Activated T-cell treated with anti-CD3 and anti-CD28 coated beads for 4 hours (primary cell): ENCODE results near the gene ATXN3L.
"Not testable (repeated sequence)": the region's sequence is repeated elsewhere in the genome, so short reads cannot be mapped to it uniquely, and the experiment has no call there.

Experiments used
- DNase-seq: peaks from one replicate; pipeline ENCODE4 v3.0.0-alpha.2; 2020

ATXN3L gene

DNA sequence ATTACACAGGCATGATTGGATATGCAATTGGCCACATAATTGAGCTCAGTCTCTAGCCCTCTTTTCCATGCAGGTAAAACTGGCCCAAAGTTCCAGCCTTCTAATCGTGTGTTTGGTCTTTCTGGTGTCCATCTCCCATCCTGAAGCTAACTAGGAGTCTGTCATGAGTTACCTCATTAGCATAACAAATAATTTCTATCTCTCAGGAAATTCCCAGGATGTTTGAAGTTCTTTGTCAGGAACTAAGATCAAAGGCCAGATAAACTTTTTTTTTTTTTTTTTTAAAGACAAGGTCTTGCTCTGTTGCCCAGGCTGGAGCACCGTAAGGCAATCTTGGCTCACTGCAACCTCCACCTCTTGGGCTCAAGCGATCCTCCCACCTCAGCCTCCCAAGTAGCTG is 15.8 kb downstream of the ATXN3L start:
- no peak for DNase-seq

DNA sequence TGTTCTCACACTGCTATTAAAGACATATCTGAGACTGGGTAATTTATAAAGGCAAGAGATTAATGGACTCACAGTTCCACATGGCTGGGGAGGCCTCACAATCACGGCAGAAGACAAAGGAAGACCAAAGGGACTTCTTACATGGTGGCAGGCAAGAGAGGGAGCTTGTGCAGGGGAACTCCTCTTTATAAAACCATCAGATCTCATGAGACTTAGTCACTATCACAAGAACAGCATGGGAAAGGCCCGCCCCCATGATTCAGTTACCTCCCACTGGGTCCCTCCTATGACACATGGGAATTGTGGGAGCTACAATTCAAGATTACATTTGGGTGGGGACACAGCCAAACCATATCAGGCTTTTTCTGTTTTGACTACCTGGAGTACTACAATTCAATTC is 16.6 kb downstream of the ATXN3L start:
- not testable (repeated sequence) for DNase-seq

DNA sequence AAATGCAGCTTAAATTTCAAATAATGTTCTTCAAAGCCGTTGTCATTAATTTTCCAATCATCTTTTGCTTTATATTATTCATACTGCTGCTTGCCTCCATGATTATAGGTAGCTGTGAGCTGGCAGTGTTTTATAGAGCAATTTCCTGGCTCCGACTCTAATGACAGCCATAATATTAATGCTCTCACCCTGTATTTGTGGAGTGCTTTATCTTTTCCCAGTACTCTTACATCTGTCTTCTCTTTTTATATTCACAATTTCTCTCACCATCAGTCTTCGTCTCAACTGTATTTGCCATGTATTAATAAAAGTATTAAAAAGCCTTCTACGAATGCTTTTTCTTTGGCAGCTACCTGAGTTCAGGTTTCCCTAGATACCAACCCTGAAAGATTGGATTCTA is 21.0 kb downstream of the ATXN3L start:
- DNase-seq: no peak

DNA sequence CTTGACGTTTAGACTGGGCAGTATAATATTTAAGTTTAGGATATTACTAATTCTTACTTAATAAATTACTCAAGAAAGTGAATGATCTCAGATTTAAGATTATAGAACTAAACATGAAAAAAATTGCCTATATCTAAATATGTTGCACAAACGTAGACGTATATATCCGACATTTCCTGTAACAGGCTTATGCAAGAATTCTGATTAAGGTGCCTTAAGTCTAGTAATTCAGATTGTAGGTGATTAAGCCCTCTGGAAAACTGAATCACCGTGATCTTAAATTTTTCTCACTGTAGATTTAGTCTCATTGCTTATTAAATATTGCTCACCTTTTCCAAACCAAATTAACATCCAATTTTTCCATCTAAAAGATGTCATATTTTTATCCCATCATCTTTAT is 24.0 kb downstream of the ATXN3L start:
- DNase-seq: no peak

DNA sequence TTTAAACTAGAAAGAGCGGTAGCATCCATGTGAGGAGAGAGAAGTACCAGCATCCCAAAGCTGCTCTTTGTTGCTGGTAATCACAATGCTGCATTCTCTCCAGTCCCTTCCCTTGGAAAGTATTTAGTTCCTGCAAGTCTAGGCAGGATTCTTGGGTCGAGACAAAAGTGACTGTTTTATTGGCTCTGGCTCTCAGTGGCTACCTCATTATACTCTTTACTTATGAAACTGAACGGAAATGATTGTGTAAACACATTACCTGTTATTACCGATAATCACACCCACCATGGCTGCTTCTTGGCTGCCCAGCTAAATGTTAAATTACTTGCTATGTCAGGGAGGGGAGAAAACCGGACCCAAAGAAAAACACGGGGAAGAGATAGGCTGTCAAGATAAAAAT is 26.2 kb downstream of the ATXN3L start:
- no peak for DNase-seq

DNA sequence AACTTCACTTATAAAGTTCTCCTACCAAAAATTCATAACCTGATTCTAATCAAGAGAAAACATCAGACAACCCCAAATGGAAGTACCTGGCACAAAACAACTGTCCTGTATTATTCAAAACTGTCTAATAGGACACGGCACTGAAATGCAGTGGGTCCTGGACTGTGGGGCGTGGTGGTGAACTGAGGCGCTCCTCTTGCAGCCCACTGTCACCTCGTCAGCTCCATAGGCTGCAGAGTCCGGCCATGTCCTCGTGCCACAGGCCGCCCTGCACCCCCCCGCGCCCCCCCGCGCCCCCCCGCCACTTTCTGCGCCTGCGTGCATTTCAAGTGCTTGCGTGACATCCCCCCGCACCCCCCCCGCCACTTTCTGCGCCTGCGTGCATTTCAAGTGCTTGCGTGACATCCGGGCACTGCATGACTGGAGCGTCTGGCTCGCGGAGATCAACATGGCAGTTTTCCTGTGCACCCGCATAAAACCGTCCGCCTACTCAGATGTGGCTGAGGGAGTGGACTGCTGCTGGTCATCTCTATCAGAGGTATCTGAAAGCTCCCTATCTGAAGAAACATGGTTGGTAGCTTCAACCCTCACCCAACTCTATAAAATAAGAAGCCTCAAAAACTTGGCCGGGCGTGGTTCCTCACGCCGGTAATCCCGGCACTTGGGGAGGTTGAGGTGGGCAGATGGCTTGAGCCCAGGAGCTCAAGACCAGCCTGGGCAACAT is 28.8 kb downstream of the ATXN3L start:
- DNase-seq: no peak

DNA sequence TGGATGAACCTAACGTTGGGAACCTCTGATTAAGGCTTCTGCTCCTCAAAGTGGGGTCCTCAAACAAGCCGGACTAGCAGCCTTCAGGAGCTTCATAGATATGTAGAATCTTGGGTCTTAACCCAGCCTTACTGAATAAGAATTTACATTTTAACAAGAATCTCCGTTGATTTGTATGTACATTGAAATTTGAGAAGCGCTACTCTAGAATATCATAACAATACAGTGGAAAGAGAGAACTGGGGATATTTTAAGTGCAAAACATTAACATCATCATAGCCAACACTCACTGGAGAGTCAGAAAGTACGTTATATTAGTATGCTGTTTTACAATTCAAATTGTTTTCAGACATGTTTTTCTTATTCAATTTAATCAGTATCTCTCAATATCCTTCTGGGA is 31.2 kb downstream of the ATXN3L start:
- no peak for DNase-seq

DNA sequence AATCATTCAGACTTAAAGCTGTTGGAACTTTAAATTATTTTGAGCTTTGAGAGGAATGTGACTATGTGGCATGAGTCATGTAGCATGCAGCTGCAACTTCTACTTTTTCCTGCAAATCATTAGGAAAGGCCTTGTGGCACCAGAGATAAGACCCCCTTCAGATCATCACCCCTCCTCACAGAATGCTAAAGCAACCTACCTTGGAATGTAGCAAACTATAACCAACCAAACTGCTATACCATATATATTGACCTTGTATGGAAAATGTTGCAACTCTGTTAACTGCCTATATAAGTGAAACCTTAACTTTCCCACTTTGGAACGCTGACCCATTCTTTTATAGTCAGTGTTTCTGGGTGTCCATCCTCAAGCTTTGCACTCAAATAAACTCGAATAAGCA is 32.0 kb downstream of the ATXN3L start:
- DNase-seq: no peak

DNA sequence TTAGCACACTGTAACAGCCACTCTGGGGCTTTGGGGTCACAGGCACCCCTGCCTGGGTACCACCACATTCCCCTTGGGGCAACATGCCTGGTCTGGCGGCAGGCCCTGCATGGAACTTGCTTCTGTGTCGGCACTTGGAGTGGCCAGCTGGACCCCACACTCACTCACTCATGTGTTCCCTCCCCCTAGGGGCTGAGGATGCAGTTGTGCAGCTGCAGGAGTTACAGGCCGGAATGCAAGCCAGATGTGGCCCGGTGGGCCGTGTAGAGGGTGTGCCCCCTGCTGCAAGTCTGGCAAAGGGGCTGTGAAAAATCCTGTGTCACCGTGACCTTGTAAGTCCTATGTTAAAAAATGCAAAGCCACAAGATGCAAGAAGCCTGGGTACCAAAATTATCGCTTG is 34.2 kb downstream of the ATXN3L start:
- no peak for DNase-seq

DNA sequence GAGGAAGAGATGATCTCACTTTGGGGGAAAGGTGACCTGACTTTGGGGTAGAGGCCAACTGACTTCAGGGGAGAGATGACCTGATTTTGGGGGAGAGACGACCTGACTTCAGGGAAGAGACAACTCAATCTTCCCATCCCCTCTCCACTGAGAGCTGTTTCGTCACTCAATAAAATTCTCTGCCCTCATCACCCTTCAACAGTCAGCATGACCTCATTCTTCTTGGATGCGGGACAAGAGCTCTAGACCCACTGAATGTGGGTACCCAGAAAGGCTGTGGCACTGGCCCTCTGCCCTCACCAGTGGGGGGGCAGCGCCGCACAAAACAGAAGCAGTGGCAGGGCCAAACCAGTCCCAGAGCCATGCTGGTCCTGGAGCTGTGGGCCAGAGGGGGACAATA is 34.6 kb downstream of the ATXN3L start:
- no peak for DNase-seq

DNA sequence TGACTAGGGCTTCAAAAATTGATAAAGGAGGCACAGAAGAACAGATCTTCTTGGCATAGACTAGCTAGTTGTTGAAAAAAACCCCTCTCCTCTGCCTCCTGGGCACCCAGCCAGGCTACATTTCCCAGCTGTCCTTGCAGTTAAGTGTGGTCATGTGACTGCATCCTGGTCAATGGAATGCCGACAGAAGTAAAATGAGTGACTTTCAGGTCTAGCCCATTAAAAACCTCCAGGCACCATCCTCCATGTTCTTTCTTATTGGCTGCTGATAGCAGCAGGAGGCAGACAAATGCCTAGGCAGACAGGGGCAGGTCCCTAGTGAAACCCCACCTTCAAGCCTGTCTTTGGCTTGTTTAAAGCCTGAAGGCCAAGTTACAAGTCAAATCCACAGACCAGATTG is 35.3 kb downstream of the ATXN3L start:
- DNase-seq: no peak

DNA sequence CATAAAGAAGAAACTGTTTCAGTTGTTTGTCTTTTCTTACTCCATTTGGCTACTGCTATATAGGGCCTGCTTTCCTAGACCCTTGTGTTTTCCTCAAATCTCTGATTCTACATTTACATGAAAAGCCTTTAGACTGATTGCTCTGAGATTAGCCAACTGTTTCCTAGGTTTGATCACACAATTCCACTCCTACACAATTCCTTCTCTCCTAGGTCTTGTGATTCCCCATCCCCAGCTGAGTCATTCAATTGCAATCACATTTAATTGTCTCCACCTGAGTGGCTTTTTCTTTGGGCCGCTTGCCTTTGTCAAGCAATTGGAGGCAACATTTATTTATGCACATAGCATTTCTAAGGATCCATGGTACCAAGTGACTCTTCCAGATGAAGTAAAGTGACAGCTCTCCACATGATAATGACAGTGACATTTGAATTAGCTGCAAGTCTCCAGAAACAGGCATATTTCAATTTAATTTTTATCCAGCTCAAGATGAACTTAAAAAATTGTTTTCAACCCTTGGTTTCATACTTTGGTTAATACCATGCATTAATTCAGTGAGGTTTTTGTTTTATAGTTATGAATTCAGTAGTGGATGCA is 35.8 kb downstream of the ATXN3L start:
- DNase-seq: no peak

DNA sequence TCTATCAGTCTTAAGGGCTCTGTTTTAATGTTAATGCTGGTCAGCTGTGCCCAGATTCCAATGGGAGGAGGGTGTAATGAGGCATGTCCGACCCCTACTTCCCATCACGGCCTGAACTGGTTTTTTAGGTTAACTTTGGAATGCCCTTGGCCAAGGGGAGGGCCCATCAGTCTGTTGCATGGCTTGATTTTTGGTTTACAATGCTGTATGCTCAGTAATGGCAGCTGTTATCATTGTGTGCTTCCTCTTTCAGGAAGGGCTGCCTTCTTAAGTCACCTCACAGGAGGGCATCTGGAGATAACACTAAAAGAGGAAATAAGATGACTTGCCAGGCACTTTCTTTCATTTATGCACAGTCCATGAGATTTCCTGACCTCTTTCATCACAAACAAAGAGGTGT is 36.3 kb downstream of the ATXN3L start:
- no peak for DNase-seq

DNA sequence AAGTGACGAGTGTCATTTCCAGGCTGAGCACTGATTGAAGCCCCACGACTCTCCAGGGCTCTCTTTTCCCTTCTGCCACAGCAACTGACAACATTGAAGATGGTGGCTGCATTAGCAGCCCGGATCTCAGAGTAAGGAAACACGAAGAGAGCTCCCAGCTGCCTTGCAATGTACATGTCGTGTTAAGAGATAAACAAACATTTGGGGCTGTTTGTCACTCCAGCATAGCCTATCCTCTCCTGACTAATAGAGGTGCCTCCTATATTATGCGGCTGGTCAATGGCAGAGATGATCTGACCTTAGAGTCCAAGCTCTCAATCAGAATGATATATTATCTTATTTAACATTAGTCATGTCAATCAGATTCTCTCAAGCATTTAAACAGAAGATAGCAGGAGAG is 38.6 kb downstream of the ATXN3L start:
- DNase-seq: no peak

DNA sequence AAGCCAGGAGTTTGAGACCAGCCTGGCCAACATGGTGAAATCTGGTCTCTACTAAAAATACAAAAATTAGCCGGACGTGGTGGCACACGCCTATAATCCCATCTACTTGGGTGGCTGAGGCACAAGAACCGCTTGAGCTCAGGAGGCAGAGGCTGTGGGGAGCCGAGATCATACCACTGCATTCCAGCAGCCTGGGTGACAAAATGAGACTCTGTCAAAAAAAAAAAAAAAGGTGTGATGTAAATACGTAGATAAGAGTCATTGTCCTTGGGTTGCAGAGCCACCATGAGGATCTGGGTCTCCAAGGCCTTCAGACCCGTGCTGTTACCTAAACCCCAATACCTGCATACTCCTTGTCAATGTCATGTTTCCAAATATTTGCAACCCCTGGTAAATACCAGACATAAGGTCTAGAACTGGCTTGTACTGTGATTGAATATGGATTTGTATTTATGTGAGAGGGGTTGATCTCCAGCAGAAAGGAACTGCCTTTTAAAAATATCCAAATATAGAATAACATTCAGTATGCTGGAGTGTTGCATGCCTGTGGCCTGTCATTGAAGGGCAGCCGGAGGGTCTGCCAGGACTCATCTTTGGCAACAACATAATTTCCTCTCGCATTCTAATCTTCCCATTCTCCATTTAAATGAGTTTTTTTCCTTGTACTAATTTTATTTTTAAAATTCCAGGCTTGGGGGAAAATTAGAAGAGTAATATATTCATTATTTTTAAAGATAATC is 40.4 kb downstream of the ATXN3L start:
- DNase-seq: no peak

DNA sequence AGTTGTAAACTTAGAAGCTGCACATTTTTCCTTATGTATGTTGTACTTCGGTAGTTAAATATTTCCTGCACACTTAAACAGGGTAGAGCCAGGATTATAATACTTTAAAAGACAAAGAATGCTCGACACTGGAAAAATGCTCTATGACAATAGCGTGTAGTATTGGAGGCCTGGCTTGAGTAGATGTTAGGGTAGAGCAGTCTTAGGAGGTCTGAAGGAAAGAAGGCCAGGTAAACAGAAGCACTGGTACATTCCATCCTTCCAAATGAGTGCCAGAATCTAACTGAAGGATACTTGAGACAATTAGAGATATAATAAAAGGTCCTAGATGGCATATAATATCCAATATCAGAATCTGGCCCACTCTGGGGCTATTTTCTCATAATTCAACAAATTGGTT is 42.3 kb downstream of the ATXN3L start:
- no peak for DNase-seq

DNA sequence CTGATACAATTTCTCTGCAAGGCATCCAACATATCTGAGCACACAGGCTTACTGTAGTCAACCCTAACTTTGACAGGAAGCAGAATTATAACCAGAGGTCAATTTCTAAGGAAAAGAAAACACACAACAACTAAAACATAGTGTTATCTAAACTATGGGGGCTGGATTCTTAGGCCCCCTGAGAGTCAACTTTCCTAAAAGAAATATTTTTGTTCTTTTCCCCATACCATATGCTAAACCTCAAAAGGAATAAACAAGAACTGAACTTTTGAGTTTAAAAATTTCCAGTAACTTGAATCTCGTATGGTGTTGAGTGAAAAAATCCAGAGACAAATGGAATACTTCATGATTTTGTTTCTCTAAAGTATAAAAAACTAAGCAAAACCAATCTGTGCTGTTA is 42.9 kb downstream of the ATXN3L start:
- no peak for DNase-seq

DNA sequence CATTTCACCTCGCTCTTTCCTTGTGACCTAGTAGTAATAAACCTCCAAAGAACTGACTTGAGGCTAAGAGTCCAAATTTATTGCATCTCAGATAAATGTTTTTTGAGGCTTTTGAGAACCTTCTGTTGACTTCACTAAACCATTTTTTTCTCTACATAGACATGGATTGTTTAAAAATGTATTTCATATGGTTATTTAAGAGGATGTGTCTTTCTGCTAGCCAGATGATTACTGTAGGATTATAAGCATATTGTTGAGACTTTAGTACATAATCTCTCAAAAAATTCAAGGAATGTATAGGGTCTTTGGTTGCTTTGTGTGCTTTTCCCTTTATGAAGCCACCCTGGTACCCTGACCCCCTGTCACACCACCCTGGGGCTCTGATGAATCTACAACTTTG is 44.8 kb downstream of the ATXN3L start:
- DNase-seq: no peak

DNA sequence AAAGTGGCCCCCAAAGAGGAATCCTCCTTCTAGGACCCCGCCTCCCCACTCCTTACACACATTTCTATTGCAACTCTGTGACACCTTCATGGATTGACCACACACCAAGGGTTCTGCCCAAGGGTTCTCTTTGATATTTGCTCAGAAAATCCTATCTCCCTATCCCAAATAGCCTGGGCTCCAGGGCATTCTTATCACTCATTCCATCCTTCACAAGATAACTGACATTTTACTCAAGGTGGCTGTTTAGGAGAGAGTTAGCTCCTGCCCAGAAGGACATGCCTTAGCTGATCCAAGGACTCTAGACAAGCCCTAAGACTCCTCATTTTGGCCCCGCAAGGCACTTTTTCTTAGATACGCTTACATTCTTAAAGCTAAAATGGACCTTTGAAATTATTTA is 47.4 kb downstream of the ATXN3L start:
- DNase-seq: no peak

DNA sequence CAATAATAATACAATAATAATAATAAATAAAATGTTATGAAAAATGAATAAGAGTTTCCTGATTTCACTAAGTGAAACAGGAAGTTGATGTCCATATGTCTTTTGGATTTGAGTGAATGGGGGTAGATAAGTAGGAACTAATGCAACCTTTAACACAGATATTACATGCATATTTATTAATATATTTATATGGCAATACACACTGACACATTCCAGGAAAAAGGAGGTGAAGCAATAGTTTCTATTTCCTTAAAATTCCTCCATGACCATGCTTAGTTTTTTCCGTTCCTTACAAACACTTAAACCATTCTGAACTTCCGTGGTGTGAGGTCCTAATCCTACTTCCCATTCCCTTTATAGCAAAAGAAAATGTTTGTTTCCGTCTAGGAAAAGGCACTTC is 48.3 kb downstream of the ATXN3L start:
- DNase-seq: no peak

DNA sequence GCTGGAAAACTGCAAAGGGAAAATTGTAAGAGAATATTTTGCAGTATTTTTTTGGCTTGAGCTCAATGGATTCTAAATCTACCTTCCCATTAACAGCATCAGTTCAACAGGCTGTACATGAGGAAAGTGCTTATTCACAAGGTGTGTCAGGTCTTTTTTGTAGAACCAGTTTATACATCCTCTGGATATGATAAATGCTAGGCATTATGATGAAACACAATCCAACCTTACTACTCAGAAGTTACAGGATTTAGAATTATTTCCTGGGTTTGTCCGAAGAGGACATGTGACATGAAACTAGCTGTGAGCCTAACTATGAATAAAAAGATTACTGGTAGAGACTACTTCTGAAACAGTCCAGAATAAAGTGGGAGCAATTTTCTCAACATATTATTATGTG is 49.5 kb downstream of the ATXN3L start:
- DNase-seq: no peak

DNA sequence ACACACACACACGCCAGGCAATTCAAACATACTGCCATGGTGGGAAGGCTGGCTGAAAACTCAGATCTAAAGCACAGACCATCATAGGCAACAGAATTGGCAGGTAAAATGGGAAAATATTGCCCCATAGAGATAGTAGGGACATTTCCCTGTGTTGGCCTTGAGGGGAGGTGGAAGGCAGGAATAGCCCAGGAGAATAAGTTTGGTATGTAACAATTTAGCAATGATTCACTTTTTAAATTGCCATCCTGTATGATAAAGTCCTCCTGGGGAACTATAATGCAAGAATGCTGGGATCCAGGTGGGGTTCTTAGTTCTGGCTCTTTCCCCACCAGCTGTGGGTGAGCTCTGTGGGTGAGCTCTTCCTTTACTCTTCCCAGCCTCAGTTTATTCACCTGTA is 51.0 kb downstream of the ATXN3L start:
- DNase-seq: no peak
